MCF 10A (cell line): ENCODE results near the gene AKAP13. TPM values are rescaled to one million over a fixed set of nuclear protein-coding genes. Genes with fewer than 3 reads are reported as not detected.

Source experiments
- BruUV-seq: library from RNA; stranded (reverse); fragments of 400-500 nt; replicated peaks from 2 replicates; lab custom pipeline; 2021; lab: Mats Ljungman, UMichigan
- CTCF ChIA-PET: fragments of 300-600 bp; sonication (Branson Sonifier 250); formaldehyde crosslinking; extraction: SDS; loops from one replicate; lab custom pipeline; 2021; ENCODE audit warnings: antibody characterized with exemption, inconsistent platforms; lab: Yijun Ruan, JAX
- POLR2A ChIA-PET: fragments of 300-600, 350-650 bp; sonication (Branson Sonifier 250); formaldehyde crosslinking; extraction: SDS; loops from one replicate; lab custom pipeline; 2020; ENCODE audit warnings: antibody characterized with exemption, inconsistent platforms; lab: Yijun Ruan, JAX
- DNase-seq: peaks from one replicate; pipeline ENCODE4 v3.0.0-alpha.2; 2018; ENCODE audit not compliant: unreplicated experiment
- H3K27ac Mint-ChIP-seq: one replicate; pipeline ENCODE4 v1.8.0; 2022; ENCODE audit warnings: mild to moderate bottlenecking, low read depth, mixed read lengths; ENCODE audit not compliant: unreplicated experiment
- H3K27me3 Mint-ChIP-seq: one replicate; pipeline ENCODE4 v1.8.0; 2022; ENCODE audit warnings: mixed read lengths; ENCODE audit not compliant: insufficient read depth, unreplicated experiment
- H3K36me3 Mint-ChIP-seq: one replicate; pipeline ENCODE4 v1.8.0; 2022; ENCODE audit warnings: mild to moderate bottlenecking, moderate library complexity, mixed read lengths; ENCODE audit not compliant: insufficient read depth, unreplicated experiment
- H3K4me1 Mint-ChIP-seq: one replicate; pipeline ENCODE4 v1.8.0; 2022; ENCODE audit warnings: mixed read lengths; ENCODE audit not compliant: insufficient read depth, unreplicated experiment
- H3K4me3 Mint-ChIP-seq: one replicate; pipeline ENCODE4 v1.8.0; 2022; ENCODE audit warnings: mild to moderate bottlenecking, moderate library complexity, mixed read lengths; ENCODE audit not compliant: unreplicated experiment
- H3K9me3 Mint-ChIP-seq: one replicate; pipeline ENCODE4 v1.8.0; 2022; ENCODE audit warnings: mixed read lengths; ENCODE audit not compliant: unreplicated experiment
- CTCF ChIP-seq: fragments of 200-600 bp; IDR thresholded peaks from one replicate; pipeline ENCODE4 v1.8.0; 2022; ENCODE audit warnings: antibody characterized with exemption, mild to moderate bottlenecking; ENCODE audit not compliant: unreplicated experiment
- intact Hi-C: fragments of 100-400 bp; cut with micrococcal nuclease; formaldehyde crosslinking; loops from 2 replicates; pipeline ENCODE4 v1.14.1; 2022
- total RNA-seq: library from RNA; stranded (reverse); gene quantifications from 2 replicates; pipeline ENCODE4 v1.2.3, GENCODE V29; 2022

Gene AKAP13
- total RNA-seq, 1 experiment from 2014 or later = 65.7 TPM

GRCh38 chr15:85633859-85634258 is 253.5 kb downstream of the AKAP13 start:
- Mint-ChIP-seq H3K27me3 (no peaks in the 10 kb centered on the region), H3K4me3 (no peak overlapping the region), H3K36me3 (peaks cover 40% of the 10 kb centered on the region), H3K9me3 (no peaks in the 10 kb centered on the region), H3K27ac (no peak overlapping the region), H3K4me1 (no peaks in the 10 kb centered on the region)
- ChIA-PET POLR2A (interaction anchor here (0.7 kb wide), 1 partner anchor 30 kb away, joined by 3 read pairs; no protein-coding TSS in a partner anchor), CTCF (interaction anchor here (0.9 to 1.0 kb wide), 2 partner anchors 11 to 307 kb away, joined by 3 to 4 read pairs; no protein-coding TSS in a partner anchor)
- no peak for DNase-seq
- intact Hi-C loops = no loop called here
- no peak for TF ChIP-seq CTCF
- BruUV-seq = no TSS peak

- no TSS peak for BruUV-seq
- no peak overlapping the region for H3K4me3 Mint-ChIP-seq
These were observed 255.9 kb downstream of the AKAP13 start for GRCh38 chr15:85636351-85636750.

GRCh38 chr15:85639752-85640381 is 259.5 kb downstream of the AKAP13 start:
- H3K9me3 Mint-ChIP-seq = no peaks in the 10 kb centered on the region
- intact Hi-C loops = no loop called here

More at GRCh38 chr15:85636351-85636750, 255.9 kb downstream of the AKAP13 start:
- intact Hi-C loops = no loop called here
- H3K27ac Mint-ChIP-seq = no peak overlapping the region
- peaks cover 43% of the 10 kb centered on the region for H3K36me3 Mint-ChIP-seq
- TF ChIP-seq CTCF = no peak
- no peak for DNase-seq
- ChIA-PET CTCF (no interaction called here), POLR2A (interaction anchor here (0.6 to 2.0 kb wide), 2 partner anchors 9 to 20 kb away, joined by 3 to 5 read pairs; no protein-coding TSS in a partner anchor)
- no peaks in the 10 kb centered on the region for H3K27me3 Mint-ChIP-seq
- peaks cover 6% of the 10 kb centered on the region for H3K4me1 Mint-ChIP-seq
- H3K9me3 Mint-ChIP-seq = no peaks in the 10 kb centered on the region

More at GRCh38 chr15:85639752-85640381, 259.5 kb downstream of the AKAP13 start:
- H3K4me3 Mint-ChIP-seq = no peak overlapping the region
- ChIA-PET POLR2A (interaction anchor here (1.3 to 2.2 kb wide), 2 partner anchors 14 to 21 kb away, joined by 6 to 7 read pairs; no protein-coding TSS in a partner anchor), CTCF (interaction anchor here (0.6 to 1.4 kb wide), 4 partner anchors 309 to 1252 kb away, joined by 3 to 5 read pairs (median 3); no protein-coding TSS in a partner anchor)
- TF ChIP-seq CTCF = no peak
- DNase-seq = peak; percentile 38
- peaks cover 54% of the 10 kb centered on the region for H3K36me3 Mint-ChIP-seq
- H3K4me1 Mint-ChIP-seq = peaks cover 6% of the 10 kb centered on the region
- H3K27me3 Mint-ChIP-seq = no peaks in the 10 kb centered on the region
- H3K27ac Mint-ChIP-seq = peak overlapping the region; percentile 27
- BruUV-seq = no TSS peak
